Central memory CD4-positive, alpha-beta T cell (primary cell): ENCODE data around the gene MAD1L1.
"Not testable (repeated sequence)": the region's sequence is repeated elsewhere in the genome, so short reads cannot be mapped to it uniquely, and the experiment has no call there.

ENCODE experiments used
- DNase-seq: peaks from one replicate; pipeline ENCODE4 v3.0.0; 2022

MAD1L1 gene

GRCh38 chr7:1886361-1887064, 346.2 kb downstream of the MAD1L1 start:
- DNase-seq = no peak

GRCh38 chr7:1885465-1886226, 347.1 kb downstream of the MAD1L1 start:
- no peak for DNase-seq

DNA sequence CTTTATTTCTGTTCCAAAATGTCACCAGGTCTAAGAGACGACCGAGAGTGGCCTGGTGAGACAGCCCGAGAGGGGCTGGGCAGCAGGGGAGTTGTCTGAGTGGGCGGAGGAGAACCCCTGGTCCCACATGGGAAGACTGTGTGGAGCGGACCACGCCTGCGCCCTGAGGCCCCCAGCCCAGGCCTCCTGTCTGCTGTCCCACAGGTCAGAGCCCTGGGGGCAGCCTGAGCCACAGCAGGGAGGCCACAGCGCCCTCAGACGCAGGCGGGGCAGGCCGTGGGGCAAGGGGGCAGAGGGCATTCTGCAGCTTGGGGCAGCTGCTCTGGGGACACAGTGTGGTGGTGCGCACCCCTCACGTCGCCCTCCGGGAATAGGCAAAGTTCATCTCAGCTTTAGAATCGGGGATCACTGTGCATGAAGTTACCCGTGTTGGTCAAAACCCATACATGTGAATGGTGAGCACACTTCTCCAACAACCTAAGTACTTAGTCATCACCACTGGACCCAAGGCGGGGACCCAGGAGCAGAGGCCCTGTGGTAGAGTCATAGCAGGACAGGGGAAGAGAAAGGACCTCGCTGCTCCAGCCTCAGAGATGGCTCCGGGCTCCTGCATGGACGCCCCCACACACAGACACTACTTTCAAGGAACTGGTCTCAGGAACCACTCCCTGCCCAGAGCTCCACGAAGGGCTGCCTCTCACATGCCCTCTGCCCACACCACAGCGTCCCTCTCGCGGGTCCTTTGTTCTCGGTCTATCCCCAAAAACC, 348.0 kb downstream of the MAD1L1 start:
- no peak for DNase-seq

DNA sequence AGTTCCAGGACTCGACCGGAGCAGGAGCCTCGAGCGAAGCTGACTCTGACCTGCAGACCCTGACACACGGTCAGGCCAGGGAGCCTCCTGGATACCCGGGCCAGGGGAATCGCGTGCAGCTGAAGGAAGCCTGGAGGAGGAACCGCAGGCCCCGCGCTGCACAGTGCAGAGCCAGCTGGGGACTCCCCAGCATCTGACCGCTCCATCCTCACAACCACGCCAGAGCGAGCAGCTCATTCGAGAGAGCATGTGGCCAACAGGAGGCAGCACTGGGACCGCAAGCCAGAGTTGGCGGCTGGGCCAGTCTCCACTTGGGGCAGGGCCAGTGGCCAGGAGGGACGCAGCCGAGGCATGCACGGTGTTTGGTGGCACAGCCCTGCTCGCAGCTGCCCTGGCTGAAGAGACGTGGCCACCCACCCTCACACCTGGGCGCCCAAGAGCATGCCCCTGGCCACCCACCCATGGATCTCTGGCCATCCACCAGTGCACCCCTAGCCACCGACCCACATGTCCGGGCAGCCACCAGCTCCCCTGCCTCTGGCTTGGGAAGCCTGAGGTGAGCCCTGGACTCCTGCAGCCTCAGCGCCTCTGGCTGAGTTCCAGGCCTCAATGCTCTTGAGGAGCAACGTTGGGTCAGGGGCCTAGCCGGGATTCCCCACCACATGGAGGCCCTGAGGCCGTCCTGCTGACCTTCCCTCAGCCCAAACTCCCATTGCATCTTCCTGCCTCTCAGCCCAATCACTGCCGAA, 348.7 kb downstream of the MAD1L1 start:
- no peak for DNase-seq

DNA sequence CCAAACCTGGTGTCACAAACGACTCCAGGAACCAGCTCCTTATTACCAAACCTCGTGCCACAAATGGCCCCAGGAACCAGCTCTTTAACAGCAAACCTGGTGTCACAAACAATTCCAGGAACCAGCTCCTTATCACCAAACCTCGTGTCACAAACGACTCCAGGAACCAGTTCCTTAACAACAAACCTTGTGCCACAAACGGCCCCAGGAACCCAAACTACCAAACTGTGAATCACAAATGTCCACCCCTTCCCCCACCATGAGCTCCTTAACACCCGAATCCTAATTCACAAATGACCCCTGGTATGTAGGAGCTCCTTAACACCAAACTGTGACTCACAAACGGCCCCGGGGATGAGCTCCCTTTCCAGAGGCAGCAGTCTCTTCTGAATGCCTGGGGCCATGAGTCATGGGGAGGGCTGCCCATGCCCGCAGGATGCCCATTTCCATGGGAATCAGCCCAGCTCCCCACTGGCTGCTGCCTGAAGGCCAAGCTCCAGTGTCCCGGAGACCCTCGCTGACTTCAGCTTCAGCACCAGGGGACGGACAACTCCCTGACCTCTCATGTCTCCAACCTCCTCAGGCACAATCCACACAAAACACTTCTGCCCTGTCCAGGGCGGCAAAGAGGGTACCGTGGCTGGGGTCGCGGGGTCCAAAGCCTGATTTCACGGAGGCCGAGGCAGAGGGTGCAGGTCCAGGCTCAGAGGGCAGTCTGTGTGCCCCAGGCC, 349.5 kb downstream of the MAD1L1 start:
- no peak for DNase-seq

DNA sequence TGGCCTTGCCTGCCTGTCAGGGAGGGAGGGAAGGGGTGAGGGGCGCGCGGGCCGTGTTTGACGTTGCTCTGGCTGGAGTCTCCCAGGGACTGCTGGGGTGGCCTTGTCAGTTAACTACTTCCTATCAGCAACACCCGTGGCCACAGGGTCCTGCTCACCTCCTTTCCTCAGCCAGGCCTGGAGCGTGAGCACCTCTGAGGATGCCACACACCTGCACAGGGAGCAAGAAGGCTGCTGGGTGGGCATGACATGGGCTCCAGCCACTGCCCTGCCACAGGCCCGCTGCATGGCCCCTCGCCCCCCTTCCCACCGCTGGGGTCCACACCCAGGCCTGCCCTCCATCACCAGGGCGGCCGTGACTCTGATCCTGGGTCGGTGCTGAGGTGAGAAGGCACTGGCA, 350.3 kb downstream of the MAD1L1 start:
- DNase-seq = no peak

- DNase-seq = no peak
Measured at GRCh38 chr7:1881946-1882345, 350.8 kb downstream of the MAD1L1 start.

- not testable (repeated sequence) for DNase-seq
Measured at GRCh38 chr7:1876641-1877040, 356.1 kb downstream of the MAD1L1 start.

GRCh38 chr7:1875392-1876199, 357.1 kb downstream of the MAD1L1 start:
- DNase-seq = not testable (repeated sequence)

DNA sequence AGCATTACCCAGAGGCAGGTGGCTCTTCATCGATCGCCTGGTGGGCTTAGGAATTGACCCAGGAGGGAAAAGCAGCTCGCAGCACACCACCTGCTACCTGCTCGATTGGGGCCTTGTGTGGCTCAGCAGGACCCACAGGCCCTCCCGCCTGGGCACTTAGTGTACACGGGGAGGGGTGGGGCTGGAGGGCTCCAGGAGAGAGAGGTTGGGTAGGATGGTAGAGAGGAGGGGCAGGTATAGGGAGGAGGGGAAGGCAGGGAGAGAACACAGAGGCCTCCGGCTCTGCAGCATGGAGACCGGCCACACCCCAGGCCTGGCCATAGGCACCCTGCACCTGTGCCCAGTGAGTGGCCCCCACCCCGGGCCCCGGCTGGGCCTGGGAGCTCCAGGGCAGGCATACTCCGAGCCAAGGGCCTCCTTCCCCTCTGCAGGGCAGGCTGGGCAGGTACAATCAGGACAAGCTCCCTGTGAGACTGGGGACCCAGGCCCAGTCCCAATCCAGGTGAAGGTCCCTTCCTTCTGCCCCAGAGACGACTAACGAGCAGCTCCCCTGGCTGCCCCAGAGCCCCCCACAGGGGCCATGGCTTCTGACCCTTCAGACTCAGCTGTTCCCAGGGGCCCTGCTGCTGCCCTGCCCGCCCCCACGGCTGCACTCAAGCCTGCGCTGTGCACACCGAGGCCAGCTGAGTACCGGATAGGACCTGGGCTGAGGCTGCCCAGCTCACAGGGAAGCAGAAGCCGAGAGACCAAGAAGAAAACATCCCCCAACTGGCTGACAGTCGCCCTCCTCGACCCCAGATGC, 358.0 kb downstream of the MAD1L1 start:
- not testable (repeated sequence) for DNase-seq

DNA sequence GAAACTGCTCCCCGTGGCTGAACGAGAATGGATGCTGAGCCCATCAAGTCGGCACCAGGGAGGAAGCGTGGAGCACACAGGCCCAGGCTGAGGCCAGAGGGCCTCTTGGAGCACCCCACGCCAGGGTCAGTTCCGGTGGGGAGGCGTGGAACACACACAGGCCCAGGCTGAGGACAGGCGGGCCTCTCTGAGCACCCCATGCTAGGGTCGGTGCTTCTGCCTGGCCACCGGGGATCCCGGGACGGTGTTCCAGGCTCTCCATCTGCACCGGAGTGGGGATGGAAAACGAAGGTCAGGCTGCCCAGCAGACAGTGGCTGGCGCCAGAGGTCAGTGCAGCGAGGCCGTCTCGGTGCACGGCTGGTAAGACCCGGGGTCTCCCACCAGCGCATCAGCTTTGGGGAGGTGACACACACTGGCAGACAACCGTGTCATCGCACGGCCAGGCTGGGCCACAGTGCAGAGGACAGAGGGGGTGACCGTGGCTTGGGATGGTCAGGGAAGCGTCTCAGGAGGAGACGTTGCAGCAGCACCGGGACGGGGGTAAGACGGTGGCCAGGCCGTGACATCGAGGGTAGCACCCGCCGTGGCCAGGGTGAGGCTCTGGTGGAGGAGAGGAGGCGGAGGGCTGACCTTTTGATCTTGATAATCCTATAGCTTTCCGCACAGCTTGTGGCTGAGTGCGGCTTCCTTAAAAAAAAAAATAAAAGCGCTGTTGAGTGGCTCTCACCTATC, 358.7 kb downstream of the MAD1L1 start:
- no peak for DNase-seq

DNA sequence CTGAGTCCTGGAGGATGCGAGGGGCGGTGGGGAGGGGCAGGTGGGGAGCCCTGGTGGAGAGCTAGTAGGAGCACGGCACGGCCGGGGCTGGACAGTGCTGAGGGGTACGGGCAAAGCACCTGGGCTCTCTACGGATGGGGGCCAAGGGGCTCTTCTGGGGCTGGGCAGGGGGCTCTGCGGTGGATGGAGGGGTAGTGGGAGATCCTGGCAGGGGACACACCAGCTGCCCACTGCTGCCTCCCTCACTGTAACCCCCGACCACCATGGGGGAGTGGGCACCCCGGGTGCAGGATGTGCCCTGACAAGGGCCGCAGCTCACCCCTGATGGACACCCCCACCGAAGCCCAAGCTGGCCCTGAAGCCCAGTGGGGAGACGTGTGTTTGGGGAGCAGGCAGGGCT, 359.3 kb downstream of the MAD1L1 start:
- no peak for DNase-seq

DNA sequence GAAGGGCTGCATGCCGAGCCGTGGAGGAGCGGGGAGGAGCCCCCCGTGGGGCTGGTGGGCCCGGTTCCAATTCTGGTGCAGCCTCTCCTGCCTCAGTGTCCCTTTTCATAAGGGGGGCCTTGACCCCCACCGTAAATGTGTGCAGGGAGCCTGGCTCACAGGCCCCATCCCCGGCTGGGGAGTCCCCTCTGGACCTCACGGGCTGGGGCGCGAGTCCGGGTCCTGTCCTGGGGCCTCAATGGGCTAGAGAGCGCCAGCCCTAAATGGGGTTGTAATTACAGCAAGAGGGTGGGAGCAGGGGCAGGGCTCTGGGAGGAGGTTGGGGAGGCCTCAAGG, 359.7 kb downstream of the MAD1L1 start:
- no peak for DNase-seq

- no peak for DNase-seq
Measured at GRCh38 chr7:1872191-1873069, 360.3 kb downstream of the MAD1L1 start.

- DNase-seq = no peak
Measured at GRCh38 chr7:1869452-1870130, 363.2 kb downstream of the MAD1L1 start.

DNA sequence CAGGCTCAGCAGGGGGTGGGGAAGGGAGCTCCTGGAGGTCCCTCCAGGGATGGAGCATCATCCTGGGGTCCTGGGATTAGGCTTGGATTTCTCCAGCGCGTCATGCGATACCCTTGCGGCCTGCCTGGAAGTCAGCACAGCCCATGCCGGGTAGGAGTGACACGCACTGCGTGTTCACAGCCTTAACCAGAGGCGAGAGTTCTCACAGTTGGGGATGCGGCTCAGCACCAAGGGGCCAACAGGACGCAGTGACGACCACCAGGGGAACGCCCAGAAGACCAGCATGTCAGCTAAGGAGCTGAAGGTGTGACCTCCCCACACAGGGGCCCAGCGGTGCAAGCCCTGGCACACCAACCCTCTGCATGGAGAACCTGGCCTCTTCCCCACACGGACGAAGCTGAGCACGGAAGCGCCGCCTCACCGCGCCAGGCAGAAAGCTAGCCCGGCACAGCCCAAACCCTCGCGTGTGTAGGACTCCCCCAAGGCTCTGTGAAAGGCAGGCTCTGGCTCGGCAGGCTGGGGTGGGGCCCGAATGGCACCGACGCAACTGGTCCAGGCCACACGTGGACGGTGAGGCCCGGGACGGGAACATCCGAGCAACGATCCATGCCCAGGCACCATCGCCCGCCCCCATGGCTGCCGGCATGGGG, 364.1 kb downstream of the MAD1L1 start:
- DNase-seq = no peak
